ENCODE results near the gene TMEFF1.
"Not testable (repeated sequence)": the region's sequence is repeated elsewhere in the genome, so short reads cannot be mapped to it uniquely, and the experiment has no call there.

TMEFF1 gene

GRCh38 chr9:100492952-100493351 lies 20.0 kb downstream of the TMEFF1 start:
- DNase-seq (ENCODE audit: low read depth): no peak

- DNase-seq (ENCODE audit: low read depth): no peak
Observed at GRCh38 chr9:100498592-100498991, 25.6 kb downstream of the TMEFF1 start.

- DNase-seq (ENCODE audit: low read depth): no peak
Observed at GRCh38 chr9:100499460-100499859, 26.5 kb downstream of the TMEFF1 start.

GRCh38 chr9:100499866-100500265 lies 26.9 kb downstream of the TMEFF1 start:
- DNase-seq (ENCODE audit: low read depth): no peak

- peak; percentile 66 for DNase-seq (ENCODE audit: low read depth)
Observed at GRCh38 chr9:100505564-100506159, 32.7 kb downstream of the TMEFF1 start.

GRCh38 chr9:100507350-100507749 lies 34.4 kb downstream of the TMEFF1 start:
- DNase-seq (ENCODE audit: low read depth): not testable (repeated sequence)

GRCh38 chr9:100511205-100511604 lies 38.3 kb downstream of the TMEFF1 start:
- DNase-seq (ENCODE audit: low read depth): no peak

- DNase-seq (ENCODE audit: low read depth): no peak
Observed at GRCh38 chr9:100515578-100516494, 42.9 kb downstream of the TMEFF1 start.

- DNase-seq (ENCODE audit: low read depth): no peak
Observed at GRCh38 chr9:100521282-100521681, 48.3 kb downstream of the TMEFF1 start.

- DNase-seq (ENCODE audit: low read depth): no peak
Observed at GRCh38 chr9:100525563-100525962, 52.6 kb downstream of the TMEFF1 start.

- DNase-seq (ENCODE audit: low read depth): not testable (repeated sequence)
Observed at GRCh38 chr9:100527180-100527794, 54.3 kb downstream of the TMEFF1 start.

GRCh38 chr9:100534401-100534800 lies 61.5 kb downstream of the TMEFF1 start:
- DNase-seq (ENCODE audit: low read depth): no peak

GRCh38 chr9:100540327-100540726 lies 67.4 kb downstream of the TMEFF1 start:
- DNase-seq (ENCODE audit: low read depth): no peak

- no peak for DNase-seq (ENCODE audit: low read depth)
Observed at GRCh38 chr9:100549048-100549447, 76.1 kb downstream of the TMEFF1 start.

GRCh38 chr9:100554935-100555401 lies 82.0 kb downstream of the TMEFF1 start:
- no peak for DNase-seq (ENCODE audit: low read depth)

GRCh38 chr9:100555471-100555870 lies 82.5 kb downstream of the TMEFF1 start:
- no peak for DNase-seq (ENCODE audit: low read depth)

GRCh38 chr9:100557053-100557452 lies 84.1 kb downstream of the TMEFF1 start:
- no peak for DNase-seq (ENCODE audit: low read depth)

- no peak for DNase-seq (ENCODE audit: low read depth)
Observed at GRCh38 chr9:100561256-100561655, 88.3 kb downstream of the TMEFF1 start.

GRCh38 chr9:100567856-100568255 lies 94.9 kb downstream of the TMEFF1 start:
- no peak for DNase-seq (ENCODE audit: low read depth)

GRCh38 chr9:100573655-100574260 lies 100.8 kb downstream of the TMEFF1 start:
- no peak for DNase-seq (ENCODE audit: low read depth)

GRCh38 chr9:100575006-100575405 lies 102.1 kb downstream of the TMEFF1 start:
- no peak for DNase-seq (ENCODE audit: low read depth)

- DNase-seq (ENCODE audit: low read depth): no peak
Observed at GRCh38 chr9:100575765-100576386, 102.9 kb downstream of the TMEFF1 start.
